Fibroblast of lung (primary cell): ENCODE results near the gene MYO1D.

Source experiments
- CTCF ChIP-seq, 2 donors: IDR thresholded peaks in 1 of 2; conservative IDR thresholded peaks in 1 of 2; 1 replicate in 1 of 2; 2 replicates in 1 of 2; pipeline ENCODE4 v1.5.1; 2011 to 2012; ENCODE audit warnings: low read length in 2 of 2, control low read depth in 1 of 2, inconsistent platforms in 1 of 2, low read depth in 1 of 2, mild to moderate bottlenecking in 1 of 2
- EZH2 ChIP-seq: IDR thresholded peaks from 2 replicates; pipeline ENCODE4 v1.5.1; 2012; ENCODE audit warnings: low read length, control low read depth, mild to moderate bottlenecking; ENCODE audit errors: missing control alignments

GRCh38 chr17:32520737-32521404 lies 356.1 kb downstream of the MYO1D start:
- TF ChIP-seq CTCF (conservative IDR thresholded peaks at IDR 0.05 in 1 of 2, IDR thresholded peaks at IDR 0.05 in 1 of 2; ENCODE audit: low read depth in 1 of 2, low read length in 2 of 2), result no peak
- no peak for TF ChIP-seq EZH2
